H9 (cell line): ENCODE measurements around the gene KCTD6. TPM values are rescaled to one million over a fixed set of nuclear protein-coding genes. Genes with fewer than 3 reads are reported as not detected.
"Not testable (repeated sequence)": the region's sequence is repeated elsewhere in the genome, so short reads cannot be mapped to it uniquely, and the experiment has no call there.

Experiments
- DNase-seq: peaks from one replicate; pipeline ENCODE4 v3.0.0-alpha.2; 2017
- H2AFZ ChIP-seq: one replicate; pipeline ENCODE4 v1.6.1; 2013; ENCODE audit warnings: mild to moderate bottlenecking, low read length, control low read depth, moderate library complexity
- H2AK5ac ChIP-seq: 2 replicates; pipeline ENCODE4 v1.6.1; 2013; ENCODE audit warnings: low read length, control low read depth, mixed read lengths; ENCODE audit not compliant: insufficient read length
- H2BK120ac ChIP-seq: one replicate; pipeline ENCODE4 v1.6.1; 2013; ENCODE audit warnings: low read depth, mild to moderate bottlenecking, low read length, control low read depth, inconsistent platforms; ENCODE audit not compliant: poor library complexity, severe bottlenecking
- H2BK12ac ChIP-seq: 2 replicates; pipeline ENCODE4 v1.6.1; 2013; ENCODE audit warnings: low read length, control low read depth, mixed read lengths, low read depth; ENCODE audit not compliant: insufficient read length
- H2BK15ac ChIP-seq: 2 replicates; pipeline ENCODE4 v1.6.1; 2013; ENCODE audit warnings: low read depth, low read length, control low read depth
- H2BK20ac ChIP-seq: one replicate; pipeline ENCODE4 v1.6.1; 2013; ENCODE audit warnings: low read depth, mild to moderate bottlenecking, low read length, control low read depth, inconsistent platforms; ENCODE audit not compliant: poor library complexity, severe bottlenecking
- H2BK5ac ChIP-seq: 2 replicates; pipeline ENCODE4 v1.6.1; 2013; ENCODE audit warnings: low read length, control low read depth, mixed read lengths; ENCODE audit not compliant: insufficient read length
- H3K14ac ChIP-seq: 2 replicates; pipeline ENCODE4 v1.6.1; 2013; ENCODE audit warnings: low read length, control low read depth; ENCODE audit not compliant: insufficient read depth
- H3K18ac ChIP-seq: 2 replicates; pipeline ENCODE4 v1.6.1; 2013; ENCODE audit warnings: low read depth, mild to moderate bottlenecking, mixed read lengths, low read length, control low read depth; ENCODE audit not compliant: insufficient read length
- H3K23ac ChIP-seq: 2 replicates; pipeline ENCODE4 v1.6.1; 2013; ENCODE audit warnings: low read length, control low read depth, mixed read lengths, low read depth; ENCODE audit not compliant: insufficient read length
- H3K23me2 ChIP-seq: 2 replicates; pipeline ENCODE4 v1.6.1; 2013; ENCODE audit warnings: low read depth, mild to moderate bottlenecking, mixed read lengths, low read length, control low read depth; ENCODE audit not compliant: insufficient read length, poor library complexity, severe bottlenecking
- H3K27ac ChIP-seq: 2 replicates; pipeline ENCODE4 v1.5.1; 2013; ENCODE audit warnings: low read length, control low read depth, mixed read lengths, low read depth; ENCODE audit not compliant: insufficient read length
- H3K27me3 ChIP-seq: 2 replicates; pipeline ENCODE4 v1.6.1; 2013; ENCODE audit warnings: low read length, control low read depth, inconsistent platforms; ENCODE audit not compliant: insufficient read depth
- H3K4ac ChIP-seq: 2 replicates; pipeline ENCODE4 v1.6.1; 2013; ENCODE audit warnings: low read depth, mild to moderate bottlenecking, control low read depth, inconsistent platforms, low read length, moderate library complexity
- H3K4me1 ChIP-seq: 2 replicates; pipeline ENCODE4 v1.6.1; 2013; ENCODE audit warnings: low read length, control low read depth, inconsistent platforms; ENCODE audit not compliant: insufficient read depth
- H3K4me2 ChIP-seq: 2 replicates; pipeline ENCODE4 v1.6.1; 2013; ENCODE audit warnings: low read length, control low read depth, mixed read lengths; ENCODE audit not compliant: insufficient read length, insufficient read depth
- H3K56ac ChIP-seq: 2 replicates; pipeline ENCODE4 v1.6.1; 2013; ENCODE audit warnings: low read depth, mild to moderate bottlenecking, mixed read lengths, low read length, control low read depth; ENCODE audit not compliant: insufficient read length
- H3K79me1 ChIP-seq: 2 replicates; pipeline ENCODE4 v1.6.1; 2013; ENCODE audit warnings: low read depth, mild to moderate bottlenecking, moderate library complexity, low read length, control low read depth, inconsistent platforms; ENCODE audit not compliant: insufficient read depth, poor library complexity, severe bottlenecking
- H3K79me2 ChIP-seq: 2 replicates; pipeline ENCODE4 v1.6.1; 2013; ENCODE audit warnings: low read length, control low read depth, inconsistent platforms; ENCODE audit not compliant: insufficient read depth
- H3K9ac ChIP-seq: 2 replicates; pipeline ENCODE4 v1.6.1; 2013; ENCODE audit warnings: low read length, control low read depth, mixed read lengths; ENCODE audit not compliant: insufficient read length; ENCODE audit errors: extremely low read depth
- H3K9me3 ChIP-seq: one replicate; pipeline ENCODE4 v1.6.1; 2013; ENCODE audit warnings: low read depth, low read length, inconsistent platforms; ENCODE audit not compliant: control insufficient read depth
- H3T11ph ChIP-seq: one replicate; pipeline ENCODE4 v1.6.1; 2013; ENCODE audit warnings: mild to moderate bottlenecking, low read length, control low read depth, inconsistent platforms
- H4K20me1 ChIP-seq: one replicate; pipeline ENCODE4 v1.6.1; 2013; ENCODE audit not compliant: control insufficient read depth, insufficient read length, insufficient read depth
- H4K5ac ChIP-seq: 2 replicates; pipeline ENCODE4 v1.6.1; 2013; ENCODE audit warnings: low read depth, mild to moderate bottlenecking, mixed read lengths, low read length, control low read depth; ENCODE audit not compliant: insufficient read length
- H4K8ac ChIP-seq: replicated peaks from 2 replicates; pipeline ENCODE4 v1.6.1; 2013; ENCODE audit warnings: low read length, control low read depth, mixed read lengths, low read depth; ENCODE audit not compliant: insufficient read length
- H4K91ac ChIP-seq: 2 replicates; pipeline ENCODE4 v1.6.1; 2013; ENCODE audit warnings: low read depth, mild to moderate bottlenecking, moderate library complexity, mixed read lengths, low read length, control low read depth; ENCODE audit not compliant: insufficient read length
- H3K27ac Mint-ChIP-seq, 3 experiments: 2 replicates in 2 of 3; 3 replicates in 1 of 3; pipeline ENCODE4 v1.8.0; 2020 to 2021; ENCODE audit warnings: mixed read lengths in 3 of 3, mild to moderate bottlenecking in 1 of 3, moderate library complexity in 1 of 3
- H3K27me3 Mint-ChIP-seq: 2 replicates; pipeline ENCODE4 v1.8.0; 2021; ENCODE audit warnings: low read depth, mild to moderate bottlenecking, moderate library complexity, mixed read lengths
- H3K36me3 Mint-ChIP-seq, 3 experiments: 2 replicates in 2 of 3; 3 replicates in 1 of 3; pipeline ENCODE4 v1.8.0; 2020 to 2021; ENCODE audit warnings: low read depth in 3 of 3, mixed read lengths in 3 of 3; ENCODE audit not compliant: insufficient read depth in 1 of 3
- H3K4me1 Mint-ChIP-seq, 2 experiments: 2 replicates each; pipeline ENCODE4 v1.8.0; 2020; ENCODE audit warnings: mixed read lengths in 2 of 2
- H3K4me3 Mint-ChIP-seq, 2 experiments: 2 replicates in 1 of 2; 3 replicates in 1 of 2; pipeline ENCODE4 v1.8.0; 2020 to 2021; ENCODE audit warnings: mild to moderate bottlenecking in 2 of 2, mixed read lengths in 2 of 2, moderate library complexity in 1 of 2
- H3K9me3 Mint-ChIP-seq, 2 experiments: 2 replicates in 1 of 2; 3 replicates in 1 of 2; pipeline ENCODE4 v1.8.0; 2020; ENCODE audit warnings: mild to moderate bottlenecking in 2 of 2, mixed read lengths in 2 of 2, moderate library complexity in 1 of 2
- WGBS: extraction: QIAGEN DNeasy Blood & Tissue Kit; methylation state at CpG from one replicate; pipeline ENCODE4 v1.1.7; 2013; ENCODE audit warnings: missing lambda C conversion rate, low lambda C conversion rate, mixed read lengths; ENCODE audit not compliant: insufficient read length; ENCODE audit errors: extremely low coverage; 5-methylcytosine and 5-hydroxymethylcytosine counted together
- total RNA-seq: library from RNA; stranded (reverse); gene quantifications from 2 replicates; pipeline ENCODE4 v1.2.1, GENCODE V29; 2021
- TF ChIP-seq, protein P1 (sequence below): fragments of 200-600 bp; sonication (generic); conservative IDR thresholded peaks from 3 replicates; pipeline ENCODE4 v1.8.0; 2021; ENCODE audit warnings: antibody characterized with exemption, mild to moderate bottlenecking

The KCTD6 gene
- total RNA-seq, 1 experiment from 2014 or later, result 14.2 TPM

DNA sequence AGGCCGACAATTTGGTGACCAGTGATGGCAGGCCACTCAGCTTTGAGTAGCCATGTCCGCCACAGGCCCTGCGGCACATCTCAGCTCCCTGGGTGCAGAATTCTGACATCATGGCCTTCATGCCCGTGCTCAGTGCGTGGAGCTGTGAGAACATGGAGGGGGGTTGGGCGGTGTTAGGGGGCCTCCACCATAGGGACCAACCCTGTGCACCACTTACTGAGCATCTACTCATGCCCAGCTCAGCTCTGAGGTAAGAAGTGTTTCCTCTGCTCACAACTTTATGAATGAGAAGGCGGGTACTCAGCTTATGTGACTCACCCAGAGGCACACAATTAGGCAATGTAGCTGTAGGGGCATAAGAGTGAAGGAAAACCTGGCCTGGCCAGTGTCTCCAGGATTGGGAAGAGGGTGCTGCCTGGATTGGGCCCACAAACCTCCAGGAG lies 34.6 kb downstream of the KCTD6 start:
- H3K27me3 ChIP-seq, result no peaks in the 10 kb centered on the region
- H2BK15ac ChIP-seq, result no peak overlapping the region
- H2BK120ac ChIP-seq, result no peak overlapping the region
- H3K36me3 Mint-ChIP-seq, result peaks cover 0 to 4% (median 0%) of the 10 kb centered on the region in 3 experiments; a peak in 2 of 7 replicates
- no peaks in the 10 kb centered on the region for H3K9me3 ChIP-seq
- TF ChIP-seq, protein P1, sequence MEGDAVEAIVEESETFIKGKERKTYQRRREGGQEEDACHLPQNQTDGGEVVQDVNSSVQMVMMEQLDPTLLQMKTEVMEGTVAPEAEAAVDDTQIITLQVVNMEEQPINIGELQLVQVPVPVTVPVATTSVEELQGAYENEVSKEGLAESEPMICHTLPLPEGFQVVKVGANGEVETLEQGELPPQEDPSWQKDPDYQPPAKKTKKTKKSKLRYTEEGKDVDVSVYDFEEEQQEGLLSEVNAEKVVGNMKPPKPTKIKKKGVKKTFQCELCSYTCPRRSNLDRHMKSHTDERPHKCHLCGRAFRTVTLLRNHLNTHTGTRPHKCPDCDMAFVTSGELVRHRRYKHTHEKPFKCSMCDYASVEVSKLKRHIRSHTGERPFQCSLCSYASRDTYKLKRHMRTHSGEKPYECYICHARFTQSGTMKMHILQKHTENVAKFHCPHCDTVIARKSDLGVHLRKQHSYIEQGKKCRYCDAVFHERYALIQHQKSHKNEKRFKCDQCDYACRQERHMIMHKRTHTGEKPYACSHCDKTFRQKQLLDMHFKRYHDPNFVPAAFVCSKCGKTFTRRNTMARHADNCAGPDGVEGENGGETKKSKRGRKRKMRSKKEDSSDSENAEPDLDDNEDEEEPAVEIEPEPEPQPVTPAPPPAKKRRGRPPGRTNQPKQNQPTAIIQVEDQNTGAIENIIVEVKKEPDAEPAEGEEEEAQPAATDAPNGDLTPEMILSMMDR, result no peak
- no CpG with 5 or more reads among the region's 7 CpGs for WGBS
- no peak overlapping the region for H3K23ac ChIP-seq
- H2AFZ ChIP-seq, result no peak overlapping the region
- H4K20me1 ChIP-seq, result no peaks in the 10 kb centered on the region
- H3K4me3 Mint-ChIP-seq, result no peak overlapping the region
- peaks cover under 1% of the 10 kb centered on the region for H3K27me3 Mint-ChIP-seq
- no peak overlapping the region for H3K27ac Mint-ChIP-seq
- H3K56ac ChIP-seq, result no peak overlapping the region
- H3K14ac ChIP-seq, result no peak overlapping the region
- no peak overlapping the region for H3K9ac ChIP-seq
- DNase-seq, result no peak
- H3K4me1 ChIP-seq, result no peaks in the 10 kb centered on the region; the same call in 1 of the 2 replicates
- no peaks in the 10 kb centered on the region for H3K23me2 ChIP-seq
- H3K79me1 ChIP-seq, result no peaks in the 10 kb centered on the region
- no peak overlapping the region for H2BK20ac ChIP-seq
- no peak overlapping the region for H4K5ac ChIP-seq
- H3K4me2 ChIP-seq, result no peak overlapping the region
- no peak overlapping the region for H4K8ac ChIP-seq
- H2BK5ac ChIP-seq, result no peak overlapping the region
- no peak overlapping the region for H3K4ac ChIP-seq
- peaks cover 2 to 4% of the 10 kb centered on the region in 2 experiments; a peak in 2 of 5 replicates for H3K9me3 Mint-ChIP-seq
- peaks cover 38 to 50% of the 10 kb centered on the region in 2 experiments for H3K4me1 Mint-ChIP-seq
- H2BK12ac ChIP-seq, result no peak overlapping the region
- no peak overlapping the region for H3K18ac ChIP-seq
- H2AK5ac ChIP-seq, result no peak overlapping the region
- no peaks in the 10 kb centered on the region for H3K79me2 ChIP-seq
- H3K27ac ChIP-seq, result no peak overlapping the region
- no peak overlapping the region for H4K91ac ChIP-seq
- H3T11ph ChIP-seq, result no peak overlapping the region

- H4K8ac ChIP-seq, H2BK5ac ChIP-seq, H3K18ac ChIP-seq, H3K9me3 ChIP-seq, H3K14ac ChIP-seq, H2AFZ ChIP-seq, H4K5ac ChIP-seq, H2BK20ac ChIP-seq, H3K4ac ChIP-seq, H3K36me3 Mint-ChIP-seq, H4K20me1 ChIP-seq, H2AK5ac ChIP-seq, H2BK15ac ChIP-seq, H4K91ac ChIP-seq, H3K23me2 ChIP-seq, H3K27ac Mint-ChIP-seq, DNase-seq, H3K9me3 Mint-ChIP-seq, H3K56ac ChIP-seq, H3K4me2 ChIP-seq, H3K4me1 ChIP-seq, H3K27ac ChIP-seq, H3K9ac ChIP-seq, H3K4me3 Mint-ChIP-seq, H3K23ac ChIP-seq, H3K27me3 Mint-ChIP-seq, H2BK12ac ChIP-seq, H3K79me1 ChIP-seq, H3K27me3 ChIP-seq, H3K79me2 ChIP-seq, H3T11ph ChIP-seq, H2BK120ac ChIP-seq: not testable (repeated sequence)
- peaks cover 29 to 43% of the 10 kb centered on the region in 2 experiments for H3K4me1 Mint-ChIP-seq
- WGBS, result no CpG with 5 or more reads among the region's 3 CpGs
Measured at GRCh38 chr3:58527440-58527839, 35.5 kb downstream of the KCTD6 start.
